GM18870 (cell line): Measurements from ENCODE around the gene HNRNPUL2.

Experiments
- ATAC-seq: cut with Tn5 transposase; IDR thresholded peaks from one replicate; pipeline ENCODE4 v1.9.1; 2021; ENCODE audit warnings: moderate library complexity; ENCODE audit not compliant: unreplicated experiment

Gene HNRNPUL2

DNA sequence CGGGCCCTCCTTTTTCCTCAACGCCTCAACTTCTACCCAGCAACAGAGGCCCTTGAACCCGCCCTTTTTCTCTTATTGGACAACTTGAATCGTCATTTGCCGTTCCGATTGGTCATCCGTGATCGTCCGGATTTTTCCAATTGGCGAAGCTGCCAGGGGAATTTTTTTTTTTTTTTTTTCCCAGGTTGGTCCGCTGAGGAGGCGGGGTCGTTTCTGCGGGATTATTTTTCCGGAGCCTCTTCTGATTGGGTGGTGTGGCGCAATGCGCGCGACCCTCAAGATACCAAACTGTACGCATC, 564 bp upstream of the HNRNPUL2 start:
- ATAC-seq, result peak; percentile 63

DNA sequence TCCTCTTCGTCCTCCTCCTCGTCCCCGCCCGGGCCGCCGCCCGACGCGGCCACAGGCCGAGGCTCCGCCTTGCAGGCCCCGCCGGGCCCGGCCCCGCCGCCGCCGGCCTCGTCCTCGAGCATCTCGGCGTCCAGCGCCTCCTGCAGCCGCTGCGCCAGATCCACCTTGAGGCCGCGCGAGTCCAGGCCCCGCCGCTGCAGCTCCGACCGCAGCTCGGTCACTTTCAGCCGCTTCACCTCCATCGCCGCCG, 417 bp downstream of the HNRNPUL2 start:
- ATAC-seq, result no peak

DNA sequence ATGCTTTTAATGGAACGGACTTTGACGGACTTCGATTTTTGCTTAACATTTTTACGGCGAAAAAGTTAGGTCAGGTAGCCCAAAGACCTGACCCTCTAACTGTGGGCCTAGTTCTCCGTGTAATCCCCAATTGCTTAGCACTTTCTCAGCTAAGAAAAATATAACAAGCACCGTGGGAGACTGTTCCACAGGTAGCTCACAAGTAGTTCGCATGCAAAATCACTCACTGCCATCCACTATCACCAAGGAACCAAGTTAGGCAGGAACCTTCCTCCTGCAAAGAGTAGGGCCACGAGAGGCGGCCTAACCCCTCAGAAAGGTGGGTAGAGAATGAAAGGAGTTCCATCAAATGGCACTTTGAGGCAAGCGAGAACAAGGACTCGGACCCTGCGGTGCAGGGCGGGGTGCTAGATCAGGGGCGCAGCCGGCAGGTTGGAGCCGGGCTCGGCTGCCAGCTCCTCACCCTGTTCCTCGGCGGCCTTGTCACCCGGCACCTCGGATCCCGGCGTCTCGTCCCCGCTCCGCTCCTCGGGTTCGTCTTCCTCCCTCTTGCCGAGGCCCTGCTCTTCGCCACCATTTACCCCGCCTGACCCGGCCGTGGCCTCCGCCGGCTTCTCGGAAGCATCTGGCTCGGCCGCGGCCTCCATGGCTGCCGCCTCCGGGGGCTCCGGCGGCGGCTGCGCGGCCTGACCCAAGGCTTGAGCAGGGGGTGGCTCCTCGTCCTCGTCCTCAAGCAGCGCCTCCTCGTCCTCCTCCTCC, 922 bp downstream of the HNRNPUL2 start:
- no peak for ATAC-seq

DNA sequence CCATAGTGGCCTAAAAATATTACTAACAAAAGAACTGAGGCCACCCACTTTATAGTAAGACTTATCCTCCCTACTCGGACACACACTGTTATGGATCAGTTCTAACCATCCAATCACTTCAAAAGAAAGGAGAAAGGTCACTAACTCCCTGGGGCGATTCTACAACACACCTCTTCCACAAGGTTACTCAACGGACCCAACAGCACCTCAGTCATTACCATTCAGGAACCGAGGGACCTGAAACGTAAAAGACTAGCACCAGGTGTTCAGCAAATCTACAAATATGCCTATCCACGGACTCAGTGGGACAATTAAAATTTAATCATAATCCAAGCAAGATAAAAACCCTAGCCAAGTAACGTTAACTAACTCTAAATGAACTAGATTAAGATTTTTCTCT, 1.6 kb downstream of the HNRNPUL2 start:
- no peak for ATAC-seq

DNA sequence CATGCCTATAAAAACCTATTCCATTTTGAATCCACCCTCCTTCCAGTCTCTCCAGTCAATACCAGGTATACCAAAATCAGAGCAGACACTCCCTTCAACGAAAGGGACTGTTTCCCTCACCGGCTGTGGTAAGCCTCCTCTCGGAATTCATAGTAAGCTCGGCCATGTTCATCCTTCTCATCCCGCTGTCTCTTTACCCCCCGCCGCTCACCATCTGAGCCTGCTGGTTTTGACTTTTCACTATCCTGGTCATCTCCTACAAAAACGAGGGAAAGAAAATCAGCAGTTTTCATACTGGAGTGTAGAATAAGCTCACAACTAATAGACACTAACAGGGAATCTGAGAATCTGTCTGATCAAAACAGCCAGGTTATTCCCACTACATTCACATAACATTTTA, 3.1 kb downstream of the HNRNPUL2 start:
- no peak for ATAC-seq

DNA sequence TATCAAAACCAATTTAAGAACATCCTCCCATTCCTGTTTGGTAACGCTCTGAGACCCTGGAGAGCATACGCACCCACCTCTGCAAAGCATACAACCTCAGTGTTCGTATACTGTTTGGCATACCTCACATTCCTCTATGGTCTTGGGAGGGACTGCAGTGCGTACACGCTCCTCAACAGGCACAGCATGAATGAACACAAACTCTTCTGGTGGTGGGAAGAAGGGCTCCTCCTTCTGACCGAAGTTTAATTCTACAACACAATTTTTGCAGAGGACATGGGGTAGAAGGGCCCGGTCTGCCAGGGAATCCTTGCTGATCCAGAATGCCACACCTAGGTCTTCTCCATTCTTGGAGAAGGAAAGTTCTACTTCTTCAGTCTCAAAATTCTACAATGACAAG, 5.3 kb downstream of the HNRNPUL2 start:
- no peak for ATAC-seq

DNA sequence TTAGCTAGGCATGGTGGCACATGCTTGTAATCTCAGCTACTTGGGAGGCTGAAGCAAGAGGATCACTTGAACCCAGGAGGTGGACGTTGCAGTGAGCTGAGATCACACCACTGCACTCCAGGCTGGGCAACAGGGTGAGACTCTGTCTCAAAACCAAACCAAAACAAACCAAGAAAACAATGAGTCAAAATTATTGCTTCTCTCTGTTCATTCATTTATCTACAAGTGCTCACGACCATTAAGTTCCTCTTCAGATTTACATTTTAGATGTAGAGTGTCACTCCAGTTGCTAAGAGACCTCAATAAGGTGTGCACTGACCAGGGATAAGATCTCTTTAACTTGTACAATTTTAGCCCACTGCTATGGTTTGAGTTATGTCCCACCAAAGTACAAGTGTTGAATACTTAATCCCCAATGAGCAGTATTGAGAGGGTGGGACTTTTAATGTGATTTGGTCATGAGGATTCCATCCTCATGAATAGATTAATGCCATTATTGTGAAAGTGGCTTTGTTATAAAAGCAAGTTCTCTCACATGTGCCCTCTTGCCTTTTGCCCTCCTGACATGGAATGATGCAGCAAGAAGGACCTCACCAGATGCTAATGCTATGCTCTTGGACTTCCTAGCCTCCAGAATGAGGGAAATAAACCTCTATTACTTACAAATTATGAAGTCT, 7.8 kb downstream of the HNRNPUL2 start:
- ATAC-seq, result no peak

DNA sequence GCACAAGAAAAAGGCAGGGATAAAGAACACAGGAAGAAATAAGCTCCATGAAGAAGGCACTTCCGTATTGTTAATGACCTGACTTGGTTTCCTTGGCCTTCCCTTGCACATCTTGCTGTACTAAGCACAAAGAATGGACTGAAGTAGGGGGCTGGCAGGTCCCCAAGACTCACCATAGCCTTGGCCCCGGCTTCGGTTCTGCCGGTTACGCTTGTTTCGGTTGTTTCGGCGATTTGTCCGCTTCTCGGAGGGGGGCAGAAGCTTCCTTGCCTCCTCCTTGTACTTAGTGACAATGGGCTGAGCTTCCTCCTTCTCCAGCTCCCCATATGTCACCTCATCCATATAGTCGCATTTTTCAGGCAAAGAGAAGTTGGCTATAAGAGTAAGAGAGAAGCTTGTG, 10.4 kb downstream of the HNRNPUL2 start:
- ATAC-seq, result no peak

DNA sequence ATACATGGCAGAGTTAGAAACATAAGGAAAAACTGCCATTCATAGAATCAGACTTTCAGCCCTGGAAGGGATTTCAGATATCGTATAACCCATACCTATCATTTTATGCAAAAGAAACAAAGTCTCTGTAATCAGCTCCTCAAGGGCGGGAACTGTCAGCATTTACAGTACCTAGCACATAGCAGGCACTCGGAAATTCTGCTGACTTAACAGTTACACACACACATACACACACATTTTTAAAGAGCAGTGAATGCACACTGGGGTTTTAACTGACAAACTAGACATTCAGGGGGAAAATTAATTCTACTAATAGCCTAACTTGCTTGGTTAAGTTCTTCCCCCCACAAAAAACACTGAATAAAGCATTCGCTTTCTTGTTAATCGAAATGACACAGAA, 11.1 kb downstream of the HNRNPUL2 start:
- ATAC-seq, result no peak

DNA sequence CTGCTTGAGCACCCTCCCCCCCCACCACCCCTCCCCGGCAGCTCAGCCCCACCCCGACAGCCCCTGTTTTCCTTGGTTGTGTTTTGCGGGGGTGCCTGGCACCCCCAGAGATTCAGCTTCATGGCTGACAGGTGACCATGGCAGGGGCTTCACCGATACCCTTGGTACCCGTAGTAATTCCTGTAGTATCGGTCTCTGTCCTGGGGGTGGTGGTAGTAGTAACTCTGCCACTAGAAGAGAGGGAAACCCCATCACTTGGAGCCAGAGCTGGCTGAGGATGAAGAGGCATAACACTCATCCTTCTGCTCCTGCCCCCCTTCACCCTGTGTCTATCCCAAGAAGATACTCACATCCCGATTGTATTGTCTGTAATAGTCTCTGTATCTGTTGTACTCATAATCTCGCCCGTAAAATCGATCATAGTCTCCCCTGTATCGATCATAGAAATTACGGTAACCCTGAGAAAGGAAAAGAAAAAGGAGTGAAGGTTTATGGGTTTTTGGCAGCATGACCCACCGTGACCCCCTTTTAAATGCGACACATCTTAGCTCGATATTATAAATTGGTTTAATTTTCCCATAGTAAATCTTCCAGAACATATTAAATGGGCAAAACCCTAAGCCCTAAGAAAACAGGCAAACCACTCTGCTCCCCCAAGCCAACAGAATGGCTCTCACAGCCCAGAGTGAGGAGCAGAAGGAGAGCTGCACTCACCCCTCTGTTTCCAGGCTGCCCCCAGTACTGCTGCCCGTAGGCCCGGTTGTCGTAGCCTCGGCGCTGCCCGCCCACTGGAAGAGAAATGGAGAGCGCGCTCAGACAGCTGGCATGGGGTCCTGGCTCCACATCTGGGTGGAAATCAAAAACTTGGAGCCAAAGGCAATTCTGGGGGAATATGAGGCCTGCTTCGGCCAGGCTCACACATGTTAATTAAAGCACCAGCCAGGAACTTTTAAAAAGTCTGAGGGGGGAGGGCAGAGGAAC, 11.8 kb downstream of the HNRNPUL2 start:
- ATAC-seq, result no peak

DNA sequence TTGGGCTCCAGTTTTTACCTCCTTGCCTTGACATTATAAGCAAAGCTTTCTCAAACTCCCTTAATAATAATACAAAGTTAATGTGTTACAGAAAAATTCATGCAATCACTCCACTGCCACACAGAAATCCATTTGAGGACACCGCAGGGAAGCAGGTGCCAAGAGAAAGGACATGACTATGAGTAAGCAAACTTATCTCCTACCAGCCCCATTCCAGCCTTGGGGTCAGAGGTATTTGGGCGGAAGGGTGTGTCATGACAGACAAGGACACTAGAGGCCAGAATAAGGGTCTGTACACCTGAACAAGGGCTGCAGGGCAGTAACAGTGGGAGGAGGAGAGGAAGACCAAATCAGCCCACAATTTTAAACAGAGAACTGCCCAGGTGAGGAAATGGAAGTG, 13.9 kb downstream of the HNRNPUL2 start:
- ATAC-seq, result no peak

DNA sequence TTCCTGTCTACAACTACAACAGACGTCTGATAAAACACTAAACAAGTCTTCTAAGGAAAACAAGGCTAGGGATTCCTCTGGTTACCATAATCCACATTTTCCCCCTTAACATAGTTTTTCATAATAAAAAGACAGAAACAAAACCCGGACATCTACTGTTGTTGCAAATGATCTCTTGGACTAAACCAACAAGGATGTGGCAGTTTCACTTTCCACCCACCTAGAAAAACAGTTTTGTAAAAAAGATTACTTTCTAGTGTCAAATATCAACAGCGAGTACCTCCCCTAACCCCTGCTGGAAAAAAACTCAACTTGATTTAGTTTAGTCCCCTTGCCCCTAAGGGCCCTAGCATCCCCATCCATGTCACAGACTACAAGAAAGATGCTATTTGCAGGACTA, 14.4 kb downstream of the HNRNPUL2 start:
- ATAC-seq, result no peak

DNA sequence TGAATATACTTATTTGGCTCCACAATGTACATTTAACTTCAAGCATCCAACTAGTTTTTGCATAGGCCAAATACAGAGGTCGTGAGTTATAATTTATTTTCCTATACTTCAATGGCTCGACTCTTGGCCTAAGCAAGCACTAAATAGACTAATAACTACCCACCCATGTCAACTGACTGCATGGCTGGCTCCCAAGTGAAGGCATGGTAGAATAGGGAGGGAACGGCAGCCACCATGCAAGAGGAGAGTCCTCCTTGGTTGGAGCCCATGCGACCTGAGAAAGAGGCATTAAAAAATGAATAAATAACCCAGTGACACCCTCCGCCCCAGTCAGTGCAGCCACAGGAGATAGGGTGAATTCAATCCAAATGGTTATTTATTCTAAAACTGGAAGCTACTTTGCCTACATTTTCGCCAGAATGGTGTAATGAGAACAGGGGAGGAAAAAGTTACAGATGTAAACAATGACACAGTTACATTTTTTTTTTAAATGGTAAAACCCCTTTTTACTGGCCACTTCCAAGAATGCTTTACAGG, 14.9 kb downstream of the HNRNPUL2 start:
- no peak for ATAC-seq

DNA sequence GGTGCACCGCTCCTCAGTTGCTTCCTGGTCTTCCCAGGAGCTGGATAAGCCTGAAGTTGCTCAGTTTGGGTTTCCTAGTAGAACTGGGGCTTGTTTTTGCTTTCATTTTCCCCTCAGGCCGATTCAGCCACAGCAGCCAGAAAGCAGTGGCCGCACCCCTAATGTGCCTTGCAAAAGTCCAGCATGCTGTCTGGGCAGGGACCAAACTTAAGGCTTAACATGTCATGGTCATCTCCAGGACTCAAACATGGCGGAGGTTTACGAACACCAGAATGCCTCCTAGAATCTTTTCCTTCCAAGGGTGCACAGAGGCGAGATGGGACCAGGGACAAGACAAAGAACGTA, 17.3 kb downstream of the HNRNPUL2 start:
- no peak for ATAC-seq

DNA sequence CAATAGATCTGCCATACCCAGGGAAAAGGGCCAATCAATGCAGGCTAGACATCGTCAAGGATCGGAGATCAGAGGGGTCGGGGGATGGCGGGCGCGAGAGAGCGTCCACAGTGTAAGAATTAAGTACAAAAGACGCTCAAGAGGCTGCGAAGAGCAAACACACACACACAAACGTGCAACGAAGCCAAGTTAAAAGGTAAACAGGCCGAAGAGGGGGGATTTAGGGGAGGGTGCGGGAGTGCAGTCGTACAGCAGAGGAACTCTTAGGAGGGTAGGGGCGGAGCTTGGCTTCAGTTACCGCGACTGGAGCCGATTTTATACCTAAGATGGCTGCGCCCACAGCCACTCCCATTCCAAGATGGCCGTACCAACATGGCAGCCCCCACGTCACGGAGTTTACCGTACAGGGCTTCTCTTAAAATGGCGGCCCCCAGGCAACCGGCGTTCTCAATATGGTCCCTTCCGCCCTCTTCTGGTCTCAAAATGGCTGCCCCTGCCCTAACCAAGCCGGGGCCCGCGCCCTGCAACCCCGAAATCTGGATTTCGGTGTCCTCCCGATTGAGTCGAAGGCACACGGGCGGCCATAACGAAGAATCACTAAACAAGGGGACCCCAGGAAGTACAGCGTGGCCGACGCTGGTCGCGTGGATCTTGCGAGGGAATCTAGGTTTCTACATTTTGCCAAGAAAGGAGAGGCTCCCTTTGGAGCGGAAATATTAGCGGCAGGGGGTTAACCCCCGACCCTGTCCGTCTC, 17.8 kb downstream of the HNRNPUL2 start:
- ATAC-seq, result peak; percentile 66

DNA sequence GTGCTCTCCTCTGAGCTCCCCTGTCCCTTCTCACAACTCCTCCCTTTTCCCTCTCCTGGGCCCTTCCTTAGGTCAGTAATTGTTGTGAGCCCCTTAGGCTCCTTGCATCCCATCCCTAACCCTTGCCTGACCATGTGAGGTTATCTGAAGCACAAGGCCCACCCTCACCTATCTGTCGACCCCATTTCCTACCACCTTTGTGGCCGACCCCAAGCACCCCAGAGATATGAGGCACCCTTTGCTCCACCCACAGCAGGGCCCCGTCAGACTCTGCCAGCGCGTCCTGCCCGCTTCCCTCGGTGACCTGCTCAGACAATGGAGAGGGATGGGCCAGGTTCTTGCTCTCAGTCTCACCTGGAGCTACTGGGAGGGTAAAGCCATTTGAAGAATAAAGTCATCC, 18.5 kb downstream of the HNRNPUL2 start:
- no peak for ATAC-seq

DNA sequence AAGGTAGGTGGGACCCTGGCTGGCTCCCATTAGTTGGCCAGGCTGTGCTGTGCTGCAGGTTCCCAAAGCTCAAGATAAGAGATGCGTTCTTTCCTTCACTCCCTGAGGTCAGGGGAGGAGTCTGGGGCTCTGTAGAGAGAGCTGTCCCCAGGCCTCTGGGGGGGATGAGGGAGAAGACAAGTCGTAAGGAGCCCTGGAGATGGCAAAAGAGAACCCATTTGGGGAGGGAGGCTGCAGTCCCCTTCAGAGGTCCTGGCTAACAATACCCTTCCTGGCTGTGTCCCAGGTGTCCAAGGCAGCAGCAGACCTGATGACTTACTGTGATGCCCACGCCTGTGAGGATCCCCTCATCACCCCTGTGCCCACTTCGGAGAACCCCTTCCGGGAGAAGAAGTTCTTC, 18.9 kb downstream of the HNRNPUL2 start:
- ATAC-seq, result no peak

DNA sequence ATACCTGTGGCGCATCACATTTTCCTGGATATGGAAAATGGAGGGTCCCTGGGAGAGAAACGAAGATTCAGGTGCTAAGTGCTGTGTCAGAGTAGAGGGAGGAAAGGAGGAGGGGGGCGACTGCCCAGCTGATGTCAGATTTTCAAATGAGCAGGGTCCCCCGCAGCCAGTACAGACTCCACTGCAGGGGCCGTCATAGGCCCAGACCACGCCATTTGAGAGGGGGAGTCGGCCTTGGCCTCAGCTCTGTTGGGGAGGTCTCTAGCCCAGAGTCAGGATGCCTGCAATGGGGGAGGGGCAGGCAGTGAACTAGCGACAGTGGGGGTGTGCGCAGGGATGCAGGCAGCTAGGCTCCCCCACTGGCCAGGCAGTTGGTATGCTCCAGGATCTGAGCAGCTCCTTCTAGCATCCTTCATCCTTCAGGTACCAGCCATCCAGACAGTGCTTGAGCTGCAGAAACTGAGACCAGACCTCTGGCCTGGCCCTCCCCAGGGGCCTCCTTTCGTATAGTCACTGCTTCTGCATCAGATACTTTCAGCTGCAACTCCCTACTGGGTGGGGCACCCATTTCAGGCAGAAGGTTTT, 19.9 kb downstream of the HNRNPUL2 start, which contains the start of the genes BSCL2 and GNG3:
Gene BSCL2 (minus strand): TSS at position 148 of the 585 bp plus-strand sequence. CDS start 229 bp downstream, outside the sequence.
Gene GNG3 (plus strand): TSS at position 400 of the 585 bp plus-strand sequence. CDS start 620 bp downstream, outside the sequence.
- no peak for ATAC-seq

DNA sequence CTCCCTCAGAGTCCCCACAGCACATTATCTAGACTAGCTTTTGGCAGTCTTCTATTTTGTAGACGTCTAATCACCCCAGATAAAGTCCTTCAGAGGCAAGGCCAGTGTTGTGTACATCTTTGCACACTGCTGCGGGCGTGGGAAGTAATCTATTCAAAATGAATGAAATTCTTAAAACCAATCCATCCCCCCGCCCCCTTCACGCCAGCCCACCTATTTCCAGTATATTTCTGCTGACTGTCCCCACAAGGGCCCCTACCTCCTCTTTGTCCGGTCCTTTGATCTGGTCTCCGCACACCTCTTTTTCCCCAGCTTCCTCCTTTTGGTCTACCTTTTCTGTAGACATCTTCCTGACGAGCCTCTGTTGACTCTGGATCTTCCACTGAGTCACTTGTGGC, 20.4 kb downstream of the HNRNPUL2 start:
- no peak for ATAC-seq
